HepG2 (cell line): ENCODE results near the gene NOXO1. TPM values are rescaled to one million over a fixed set of nuclear protein-coding genes. Genes with fewer than 3 reads are reported as not detected.

Experiments used
- CEBPB ChIP-seq: IDR thresholded peaks from 2 replicates; pipeline ENCODE4 v1.6.1; 2011; ENCODE audit warnings: low read depth, low read length, improper control_type of control experiment, borderline replicate concordance
- DNMT3B ChIP-seq: conservative IDR thresholded peaks from 2 replicates; pipeline ENCODE4 v1.6.1; 2016; ENCODE audit warnings: missing biosample characterization, control low read depth
- FOSL1 ChIP-seq: sonication (generic); formaldehyde crosslinking; IDR thresholded peaks from 2 replicates; pipeline ENCODE4 v1.9.0; 2021; ENCODE audit warnings: missing genetic modification reagents, borderline replicate concordance
- HHEX ChIP-seq: IDR thresholded peaks from 2 replicates; pipeline ENCODE4 v1.6.1; 2016; ENCODE audit warnings: control low read depth
- HNRNPLL ChIP-seq: fragments of 200-400 bp; formaldehyde crosslinking; IDR thresholded peaks from 2 replicates; pipeline ENCODE4 v1.6.1; 2017; ENCODE audit warnings: mild to moderate bottlenecking, low read depth, low read length; ENCODE audit not compliant: poor library complexity, severe bottlenecking
- JUN ChIP-seq: sonication (generic); formaldehyde crosslinking; IDR thresholded peaks from 2 replicates; pipeline ENCODE4 v1.4.0; 2020; ENCODE audit warnings: mild to moderate bottlenecking, missing genetic modification reagents
- MAFF ChIP-seq: IDR thresholded peaks from 2 replicates; pipeline ENCODE4 v1.6.1; 2011; ENCODE audit warnings: low read depth, low read length, improper control_type of control experiment
- MAFG ChIP-seq: sonication (generic); formaldehyde crosslinking; IDR thresholded peaks from 2 replicates; pipeline ENCODE4 v1.5.1; 2020; ENCODE audit warnings: mild to moderate bottlenecking, missing genetic modification reagents
- PAWR ChIP-seq: sonication (generic); formaldehyde crosslinking; IDR thresholded peaks from 2 replicates; pipeline ENCODE4 v1.4.0; 2020; ENCODE audit warnings: missing genetic modification reagents, mild to moderate bottlenecking, borderline replicate concordance
- POLR2AphosphoS5 ChIP-seq: IDR thresholded peaks from 2 replicates; pipeline ENCODE4 v1.6.1; 2012; ENCODE audit warnings: low read depth, low read length
- SRY ChIP-seq: sonication (generic); formaldehyde crosslinking; IDR thresholded peaks from 2 replicates; pipeline ENCODE4 v1.8.0; 2022; ENCODE audit warnings: mild to moderate bottlenecking, missing genetic modification reagents
- ZFX ChIP-seq: sonication (generic); formaldehyde crosslinking; IDR thresholded peaks from 2 replicates; pipeline ENCODE4 v1.4.0; 2020; ENCODE audit warnings: mild to moderate bottlenecking, low read depth, missing genetic modification reagents, moderate library complexity
- ZNF180 ChIP-seq: sonication (generic); formaldehyde crosslinking; IDR thresholded peaks from 2 replicates; pipeline ENCODE4 v1.4.0; 2020; ENCODE audit warnings: low read depth, missing genetic modification reagents, borderline replicate concordance
- ZNF232 ChIP-seq: sonication (generic); formaldehyde crosslinking; IDR thresholded peaks from 2 replicates; pipeline ENCODE4 v1.4.0; 2020; ENCODE audit warnings: missing genetic modification reagents, borderline replicate concordance
- ZNF3 ChIP-seq: IDR thresholded peaks from 2 replicates; pipeline ENCODE4 v1.7.0; 2017; ENCODE audit warnings: inconsistent platforms
- ZNF44 ChIP-seq: sonication (generic); formaldehyde crosslinking; IDR thresholded peaks from 2 replicates; pipeline ENCODE4 v1.5.1; 2020; ENCODE audit warnings: mild to moderate bottlenecking, missing genetic modification reagents
- ZNF607 ChIP-seq: sonication (generic); formaldehyde crosslinking; IDR thresholded peaks from 2 replicates; pipeline ENCODE4 v1.5.1; 2020; ENCODE audit warnings: missing genetic modification reagents, mild to moderate bottlenecking, borderline replicate concordance
- ZNF747 ChIP-seq: sonication (generic); formaldehyde crosslinking; IDR thresholded peaks from 2 replicates; pipeline ENCODE4 v1.8.1; 2023; ENCODE audit warnings: missing genetic modification reagents, mild to moderate bottlenecking, borderline replicate concordance
- polyA plus RNA-seq, 8 experiments: library from polyadenylated mRNA; depleted of rRNA in 3 of 8; stranded (reverse) in 7 of 8; unstranded in 1 of 8; fragments of >200 nt; fragmentation: Illumina TruSeq in 4 of 8; extraction: Trizol in 4 of 8; gene quantifications; 2 replicates each; pipeline versions ENCODE4 v1.2.1 to v1.2.3, GENCODE V29; 2011 to 2016; ENCODE audit warnings: low read depth in 4 of 8, missing spikeins in 1 of 8, mixed read lengths in 1 of 8; ENCODE audit not compliant: insufficient read depth in 1 of 8
- total RNA-seq, 5 experiments: library from RNA; depleted of rRNA; stranded (reverse); fragments of >200 nt; fragmentation: Illumina TruSeq; extraction: Trizol; gene quantifications; 2 replicates each; pipeline ENCODE4 v1.2.3, GENCODE V29; 2016; ENCODE audit warnings: low read depth in 1 of 5
- TF ChIP-seq, protein P1 (sequence below): sonication (generic); IDR thresholded peaks from 2 replicates; pipeline ENCODE4 v1.6.1; 2016; ENCODE audit warnings: low read depth, borderline replicate concordance
- TF ChIP-seq, protein P2 (sequence below): sonication (generic); formaldehyde crosslinking; IDR thresholded peaks from 2 replicates; pipeline ENCODE4 v1.4.0; 2020; ENCODE audit warnings: missing genetic modification reagents
- TF ChIP-seq, protein P3 (sequence below): sonication (generic); formaldehyde crosslinking; IDR thresholded peaks from 2 replicates; pipeline ENCODE4 v1.4.0; 2020; ENCODE audit warnings: missing genetic modification reagents, borderline replicate concordance
- TF ChIP-seq, protein P4 (sequence below): sonication (generic); formaldehyde crosslinking; IDR thresholded peaks from 2 replicates; pipeline ENCODE4 v1.4.0; 2020; ENCODE audit warnings: missing genetic modification reagents, borderline replicate concordance

Gene NOXO1
- total and polyA plus RNA-seq, 2 of the 13 experiments (the other 11 are each of a cell fraction or from before 2014, with no cell fraction given), result 0.69 to 1.4 TPM

DNA sequence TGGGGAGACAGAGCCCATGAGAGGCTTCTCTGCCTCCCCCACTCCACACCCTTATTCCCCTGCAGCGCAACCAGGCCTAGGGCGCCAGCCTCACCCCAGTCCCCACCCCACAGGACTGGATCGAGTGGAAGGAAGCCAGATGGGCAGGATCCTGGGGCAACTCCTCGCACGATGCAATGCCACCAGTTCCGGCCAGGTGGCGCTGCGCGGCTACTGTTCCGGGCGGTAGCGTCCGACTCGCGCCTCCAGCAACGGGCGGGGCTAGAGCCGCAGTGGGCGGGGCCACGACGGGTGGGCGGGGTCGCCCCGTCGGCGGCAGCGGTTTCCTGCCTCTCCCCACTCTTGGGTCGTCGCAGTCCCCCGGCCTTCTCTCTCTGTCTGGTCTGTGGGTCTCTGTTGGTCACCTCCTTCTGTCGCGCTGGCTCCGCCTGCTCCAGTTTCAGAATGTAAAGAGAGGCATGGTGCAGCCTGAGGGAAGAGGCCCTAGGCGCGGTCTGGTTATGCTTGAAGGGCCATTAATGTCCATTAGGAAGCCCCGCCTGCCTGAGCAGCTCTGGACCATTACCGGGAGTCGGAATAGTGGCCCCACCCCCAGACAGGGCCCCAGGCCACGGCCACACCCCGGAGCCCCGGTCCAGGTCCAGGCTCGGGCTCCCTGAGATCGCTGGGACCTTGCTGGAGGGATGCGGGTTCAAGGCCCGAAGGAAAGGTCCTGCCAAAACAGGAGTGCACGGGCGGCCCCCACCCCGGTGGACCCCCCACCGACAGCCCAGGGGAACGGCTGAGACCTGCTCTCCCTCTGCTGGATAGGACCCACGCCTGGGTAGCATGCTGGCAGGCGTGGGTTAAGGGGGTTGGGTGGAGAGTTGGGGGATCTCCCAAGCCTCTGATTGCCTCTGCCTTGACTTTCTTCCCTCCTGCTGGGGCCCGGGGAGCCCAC lies 42.1 kb upstream of the NOXO1 start (continued):
- TF ChIP-seq, protein P1, sequence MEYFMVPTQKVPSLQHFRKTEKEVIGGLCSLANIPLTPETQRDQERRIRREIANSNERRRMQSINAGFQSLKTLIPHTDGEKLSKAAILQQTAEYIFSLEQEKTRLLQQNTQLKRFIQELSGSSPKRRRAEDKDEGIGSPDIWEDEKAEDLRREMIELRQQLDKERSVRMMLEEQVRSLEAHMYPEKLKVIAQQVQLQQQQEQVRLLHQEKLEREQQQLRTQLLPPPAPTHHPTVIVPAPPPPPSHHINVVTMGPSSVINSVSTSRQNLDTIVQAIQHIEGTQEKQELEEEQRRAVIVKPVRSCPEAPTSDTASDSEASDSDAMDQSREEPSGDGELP, result no peak
- TF ChIP-seq CEBPB (no peak), MAFG (CRISPR knock-in tag) (no peak), ZNF3 (no peak), ZNF747 (CRISPR knock-in tag) (peak; percentile 90), ZNF180 (CRISPR knock-in tag) (no peak), ZNF44 (no peak), HNRNPLL (peak; percentile 49), DNMT3B (CRISPR knock-in tag) (0 out of 2 replicates have a peak, but pooled peaks have one; percentile 29), ZNF607 (peak; percentile 71; the same call in 1 of the 2 replicates), JUN (CRISPR knock-in tag) (no peak), PAWR (CRISPR knock-in tag) (no peak), SRY (CRISPR knock-in tag) (no peak), ZFX (CRISPR knock-in tag) (peak; percentile 74), ZNF232 (CRISPR knock-in tag) (no peak), FOSL1 (CRISPR knock-in tag) (no peak), POLR2AphosphoS5 (peak; percentile 68), HHEX (CRISPR knock-in tag) (no peak), MAFF (no peak)
- TF ChIP-seq, protein P2, sequence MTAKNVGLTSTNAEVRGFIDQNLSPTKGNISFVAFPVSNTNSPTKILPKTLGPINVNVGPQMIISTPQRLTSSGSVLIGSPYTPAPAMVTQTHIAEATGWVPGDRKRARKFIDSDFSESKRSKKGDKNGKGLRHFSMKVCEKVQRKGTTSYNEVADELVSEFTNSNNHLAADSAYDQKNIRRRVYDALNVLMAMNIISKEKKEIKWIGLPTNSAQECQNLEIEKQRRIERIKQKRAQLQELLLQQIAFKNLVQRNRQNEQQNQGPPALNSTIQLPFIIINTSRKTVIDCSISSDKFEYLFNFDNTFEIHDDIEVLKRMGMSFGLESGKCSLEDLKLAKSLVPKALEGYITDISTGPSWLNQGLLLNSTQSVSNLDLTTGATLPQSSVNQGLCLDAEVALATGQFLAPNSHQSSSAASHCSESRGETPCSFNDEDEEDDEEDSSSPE (CRISPR knock-in tag), result peak; percentile 64; the same call in 1 of the 2 replicates
- TF ChIP-seq, protein P3, sequence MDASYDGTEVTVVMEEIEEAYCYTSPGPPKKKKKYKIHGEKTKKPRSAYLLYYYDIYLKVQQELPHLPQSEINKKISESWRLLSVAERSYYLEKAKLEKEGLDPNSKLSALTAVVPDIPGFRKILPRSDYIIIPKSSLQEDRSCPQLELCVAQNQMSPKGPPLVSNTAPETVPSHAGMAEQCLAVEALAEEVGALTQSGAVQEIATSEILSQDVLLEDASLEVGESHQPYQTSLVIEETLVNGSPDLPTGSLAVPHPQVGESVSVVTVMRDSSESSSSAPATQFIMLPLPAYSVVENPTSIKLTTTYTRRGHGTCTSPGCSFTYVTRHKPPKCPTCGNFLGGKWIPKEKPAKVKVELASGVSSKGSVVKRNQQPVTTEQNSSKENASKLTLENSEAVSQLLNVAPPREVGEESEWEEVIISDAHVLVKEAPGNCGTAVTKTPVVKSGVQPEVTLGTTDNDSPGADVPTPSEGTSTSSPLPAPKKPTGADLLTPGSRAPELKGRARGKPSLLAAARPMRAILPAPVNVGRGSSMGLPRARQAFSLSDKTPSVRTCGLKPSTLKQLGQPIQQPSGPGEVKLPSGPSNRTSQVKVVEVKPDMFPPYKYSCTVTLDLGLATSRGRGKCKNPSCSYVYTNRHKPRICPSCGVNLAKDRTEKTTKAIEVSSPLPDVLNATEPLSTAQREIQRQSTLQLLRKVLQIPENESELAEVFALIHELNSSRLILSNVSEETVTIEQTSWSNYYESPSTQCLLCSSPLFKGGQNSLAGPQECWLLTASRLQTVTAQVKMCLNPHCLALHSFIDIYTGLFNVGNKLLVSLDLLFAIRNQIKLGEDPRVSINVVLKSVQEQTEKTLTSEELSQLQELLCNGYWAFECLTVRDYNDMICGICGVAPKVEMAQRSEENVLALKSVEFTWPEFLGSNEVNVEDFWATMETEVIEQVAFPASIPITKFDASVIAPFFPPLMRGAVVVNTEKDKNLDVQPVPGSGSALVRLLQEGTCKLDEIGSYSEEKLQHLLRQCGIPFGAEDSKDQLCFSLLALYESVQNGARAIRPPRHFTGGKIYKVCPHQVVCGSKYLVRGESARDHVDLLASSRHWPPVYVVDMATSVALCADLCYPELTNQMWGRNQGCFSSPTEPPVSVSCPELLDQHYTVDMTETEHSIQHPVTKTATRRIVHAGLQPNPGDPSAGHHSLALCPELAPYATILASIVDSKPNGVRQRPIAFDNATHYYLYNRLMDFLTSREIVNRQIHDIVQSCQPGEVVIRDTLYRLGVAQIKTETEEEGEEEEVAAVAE (CRISPR knock-in tag), result peak; percentile 24; the same call in 1 of the 2 replicates
- TF ChIP-seq, protein P4, sequence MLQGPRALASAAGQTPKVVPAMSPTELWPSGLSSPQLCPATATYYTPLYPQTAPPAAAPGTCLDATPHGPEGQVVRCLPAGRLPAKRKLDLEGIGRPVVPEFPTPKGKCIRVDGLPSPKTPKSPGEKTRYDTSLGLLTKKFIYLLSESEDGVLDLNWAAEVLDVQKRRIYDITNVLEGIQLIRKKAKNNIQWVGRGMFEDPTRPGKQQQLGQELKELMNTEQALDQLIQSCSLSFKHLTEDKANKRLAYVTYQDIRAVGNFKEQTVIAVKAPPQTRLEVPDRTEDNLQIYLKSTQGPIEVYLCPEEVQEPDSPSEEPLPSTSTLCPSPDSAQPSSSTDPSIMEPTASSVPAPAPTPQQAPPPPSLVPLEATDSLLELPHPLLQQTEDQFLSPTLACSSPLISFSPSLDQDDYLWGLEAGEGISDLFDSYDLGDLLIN (CRISPR knock-in tag), result no peak
